ENCODE data around the gene LRRK2.

LRRK2 gene

GRCh38 chr12:40185303-40185693 lies 39.5 kb upstream of the LRRK2 start:
- H3K4me1 ChIP-seq (ENCODE audit: insufficient read depth, insufficient read length) = no peaks in the 10 kb centered on the region
- H3K36me3 ChIP-seq (ENCODE audit: insufficient read depth, insufficient read length, low read length) = no peaks in the 10 kb centered on the region
- H3K9ac ChIP-seq (ENCODE audit: insufficient read length, low read depth) = no peak overlapping the region
- DNase-seq (ENCODE audit: low read depth, low spot score) = no peak
- H3K27me3 ChIP-seq (ENCODE audit: insufficient read depth, insufficient read length) = no peaks in the 10 kb centered on the region
- no peak for TF ChIP-seq ZNF274 (IDR thresholded peaks at IDR 0.05; ENCODE audit: low read depth, low read length)
- no peak for TF ChIP-seq YY1 (IDR thresholded peaks at IDR 0.05; ENCODE audit: insufficient read depth, insufficient read length)
- no peak for TF ChIP-seq SUZ12 (IDR thresholded peaks at IDR 0.05; ENCODE audit: extremely low read depth, insufficient read depth, insufficient read length)
- H3K4me3 ChIP-seq (ENCODE audit: insufficient read length, low read depth) = no peak overlapping the region
- H3K9me3 ChIP-seq (ENCODE audit: insufficient read depth, low read length) = peaks cover 25% of the 10 kb centered on the region

DNA sequence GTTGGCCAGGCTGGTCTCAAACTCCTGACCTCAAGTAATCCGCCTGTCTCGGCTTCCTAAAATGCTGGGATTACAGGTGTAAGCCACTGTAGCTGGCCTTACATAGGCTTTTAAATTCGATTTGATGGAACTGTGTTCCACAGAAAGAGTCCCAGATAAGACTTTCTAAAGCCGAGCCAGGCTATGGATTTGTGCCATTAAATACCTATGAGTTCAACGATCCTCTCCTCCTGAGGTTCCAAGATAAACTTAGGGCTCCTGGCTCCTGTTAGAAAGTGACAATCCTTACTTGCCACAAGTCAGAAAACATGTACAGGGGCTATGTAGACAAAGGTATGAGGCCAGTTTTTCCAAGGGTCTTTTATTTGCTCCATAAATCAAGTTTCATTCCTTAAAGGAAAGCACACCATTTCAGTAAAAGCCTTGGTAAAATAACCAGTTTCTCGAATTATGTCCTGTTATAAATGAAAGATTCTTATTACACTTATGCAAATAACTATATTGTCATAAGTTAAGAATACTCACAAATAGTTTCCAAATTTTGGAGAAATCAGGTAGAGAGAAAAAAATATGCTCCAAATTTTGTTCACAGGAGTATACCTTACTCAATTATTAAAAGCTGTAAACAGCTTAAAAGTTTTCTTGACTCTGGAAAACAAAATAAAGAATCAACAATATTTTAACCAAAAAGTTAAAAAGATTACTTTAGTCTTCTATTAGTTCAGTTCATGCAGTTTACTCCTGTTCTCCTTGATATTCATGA lies 36.1 kb upstream of the LRRK2 start:
- Histone ChIP-seq H3K9me3 (ENCODE audit: insufficient read depth, low read length) (peaks cover 30% of the 10 kb centered on the region), H3K4me1 (ENCODE audit: insufficient read depth, insufficient read length) (no peaks in the 10 kb centered on the region), H3K36me3 (ENCODE audit: insufficient read depth, insufficient read length, low read length) (no peaks in the 10 kb centered on the region), H3K27me3 (ENCODE audit: insufficient read depth, insufficient read length) (no peaks in the 10 kb centered on the region), H3K4me3 (ENCODE audit: insufficient read length, low read depth) (no peak overlapping the region), H3K9ac (ENCODE audit: insufficient read length, low read depth) (no peak overlapping the region)
- DNase-seq (ENCODE audit: low read depth, low spot score) = no peak
- TF ChIP-seq YY1 (IDR thresholded peaks at IDR 0.05; ENCODE audit: insufficient read depth, insufficient read length) (no peak), SUZ12 (IDR thresholded peaks at IDR 0.05; ENCODE audit: extremely low read depth, insufficient read depth, insufficient read length) (no peak), ZNF274 (IDR thresholded peaks at IDR 0.05; ENCODE audit: low read depth, low read length) (no peak)

GRCh38 chr12:40192704-40193255 lies 32.0 kb upstream of the LRRK2 start:
- H3K4me1 ChIP-seq (ENCODE audit: insufficient read depth, insufficient read length) = no peaks in the 10 kb centered on the region
- no peak for DNase-seq (ENCODE audit: low read depth, low spot score)
- H3K9me3 ChIP-seq (ENCODE audit: insufficient read depth, low read length) = peaks cover 33% of the 10 kb centered on the region
- no peaks in the 10 kb centered on the region for H3K27me3 ChIP-seq (ENCODE audit: insufficient read depth, insufficient read length)
- TF ChIP-seq SUZ12 (IDR thresholded peaks at IDR 0.05; ENCODE audit: extremely low read depth, insufficient read depth, insufficient read length) (no peak), ZNF274 (IDR thresholded peaks at IDR 0.05; ENCODE audit: low read depth, low read length) (no peak), YY1 (IDR thresholded peaks at IDR 0.05; ENCODE audit: insufficient read depth, insufficient read length) (no peak)
- no peak overlapping the region for H3K9ac ChIP-seq (ENCODE audit: insufficient read length, low read depth)
- no peak overlapping the region for H3K4me3 ChIP-seq (ENCODE audit: insufficient read length, low read depth)
- no peaks in the 10 kb centered on the region for H3K36me3 ChIP-seq (ENCODE audit: insufficient read depth, insufficient read length, low read length)

- Histone ChIP-seq H3K9ac (ENCODE audit: insufficient read length, low read depth) (no peak overlapping the region), H3K36me3 (ENCODE audit: insufficient read depth, insufficient read length, low read length) (no peaks in the 10 kb centered on the region), H3K27me3 (ENCODE audit: insufficient read depth, insufficient read length) (no peaks in the 10 kb centered on the region), H3K4me1 (ENCODE audit: insufficient read depth, insufficient read length) (no peaks in the 10 kb centered on the region), H3K4me3 (ENCODE audit: insufficient read length, low read depth) (no peak overlapping the region), H3K9me3 (ENCODE audit: insufficient read depth, low read length) (peaks cover 18% of the 10 kb centered on the region)
- no peak for TF ChIP-seq SUZ12 (IDR thresholded peaks at IDR 0.05; ENCODE audit: extremely low read depth, insufficient read depth, insufficient read length)
- TF ChIP-seq YY1 (IDR thresholded peaks at IDR 0.05; ENCODE audit: insufficient read depth, insufficient read length) = no peak
- no peak for TF ChIP-seq ZNF274 (IDR thresholded peaks at IDR 0.05; ENCODE audit: low read depth, low read length)
- no peak for DNase-seq (ENCODE audit: low read depth, low spot score)
Measured at GRCh38 chr12:40194846-40195245, 30.0 kb upstream of the LRRK2 start.

DNA sequence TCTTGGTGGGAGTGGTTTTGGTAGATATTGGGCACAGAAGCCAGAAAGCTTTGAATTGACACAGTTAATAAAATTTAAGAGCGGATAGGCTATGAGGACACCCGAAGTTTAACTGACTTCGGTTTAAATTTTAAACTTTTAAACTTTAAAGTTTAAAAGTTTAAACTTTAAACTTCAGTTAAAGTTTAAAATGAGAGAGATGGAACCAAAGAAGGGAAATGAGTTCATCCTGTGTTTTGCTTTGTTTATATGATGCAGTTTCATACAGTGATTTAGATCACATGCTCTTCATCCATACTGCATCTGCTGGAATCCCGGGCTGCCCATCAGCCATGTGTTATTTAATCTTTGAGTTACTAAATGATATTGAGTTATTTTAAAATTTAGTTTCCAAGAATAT lies 27.2 kb upstream of the LRRK2 start:
- Histone ChIP-seq H3K9me3 (ENCODE audit: insufficient read depth, low read length) (0 out of 2 replicates have a peak, but pooled peaks cover 3% of the 10 kb centered on the region), H3K36me3 (ENCODE audit: insufficient read depth, insufficient read length, low read length) (no peaks in the 10 kb centered on the region), H3K4me1 (ENCODE audit: insufficient read depth, insufficient read length) (no peaks in the 10 kb centered on the region), H3K4me3 (ENCODE audit: insufficient read length, low read depth) (no peak overlapping the region), H3K9ac (ENCODE audit: insufficient read length, low read depth) (no peak overlapping the region), H3K27me3 (ENCODE audit: insufficient read depth, insufficient read length) (no peaks in the 10 kb centered on the region)
- DNase-seq (ENCODE audit: low read depth, low spot score) = no peak
- TF ChIP-seq ZNF274 (IDR thresholded peaks at IDR 0.05; ENCODE audit: low read depth, low read length) (no peak), YY1 (IDR thresholded peaks at IDR 0.05; ENCODE audit: insufficient read depth, insufficient read length) (no peak), SUZ12 (IDR thresholded peaks at IDR 0.05; ENCODE audit: extremely low read depth, insufficient read depth, insufficient read length) (no peak)

- Histone ChIP-seq H3K36me3 (ENCODE audit: insufficient read depth, insufficient read length, low read length) (no peaks in the 10 kb centered on the region), H3K4me1 (ENCODE audit: insufficient read depth, insufficient read length) (no peaks in the 10 kb centered on the region), H3K27me3 (ENCODE audit: insufficient read depth, insufficient read length) (no peaks in the 10 kb centered on the region), H3K4me3 (ENCODE audit: insufficient read length, low read depth) (no peak overlapping the region), H3K9ac (ENCODE audit: insufficient read length, low read depth) (no peak overlapping the region), H3K9me3 (ENCODE audit: insufficient read depth, low read length) (0 out of 2 replicates have a peak, but pooled peaks cover 3% of the 10 kb centered on the region)
- TF ChIP-seq YY1 (IDR thresholded peaks at IDR 0.05; ENCODE audit: insufficient read depth, insufficient read length) (no peak), ZNF274 (IDR thresholded peaks at IDR 0.05; ENCODE audit: low read depth, low read length) (no peak)
- no peak for DNase-seq (ENCODE audit: low read depth, low spot score)
Measured at GRCh38 chr12:40198601-40199000, 26.2 kb upstream of the LRRK2 start.

- H3K36me3 ChIP-seq (ENCODE audit: insufficient read depth, insufficient read length, low read length) = no peaks in the 10 kb centered on the region
- H3K4me3 ChIP-seq (ENCODE audit: insufficient read length, low read depth) = no peak overlapping the region
- TF ChIP-seq YY1 (IDR thresholded peaks at IDR 0.05; ENCODE audit: insufficient read depth, insufficient read length) (no peak), ZNF274 (IDR thresholded peaks at IDR 0.05; ENCODE audit: low read depth, low read length) (no peak), SUZ12 (IDR thresholded peaks at IDR 0.05; ENCODE audit: extremely low read depth, insufficient read depth, insufficient read length) (no peak)
- H3K9ac ChIP-seq (ENCODE audit: insufficient read length, low read depth) = no peak overlapping the region
- no peaks in the 10 kb centered on the region for H3K9me3 ChIP-seq (ENCODE audit: insufficient read depth, low read length)
- no peaks in the 10 kb centered on the region for H3K27me3 ChIP-seq (ENCODE audit: insufficient read depth, insufficient read length)
- H3K4me1 ChIP-seq (ENCODE audit: insufficient read depth, insufficient read length) = no peaks in the 10 kb centered on the region
- DNase-seq (ENCODE audit: low read depth, low spot score) = no peak
Measured at GRCh38 chr12:40202095-40203059, 22.4 kb upstream of the LRRK2 start.

Data from NT2/D1 (cell line).